HG02938 (cell line): ENCODE data around the gene MICU2.
A peak's percentile ranks its signal among the peaks of the same experiment; 100 is the strongest.

Experiments used
- ATAC-seq: cut with Tn5 transposase; IDR thresholded peaks from one replicate; pipeline ENCODE4 v1.9.1; 2021; ENCODE audit warnings: mild to moderate bottlenecking, moderate library complexity; ENCODE audit not compliant: unreplicated experiment

Gene MICU2, protein sequence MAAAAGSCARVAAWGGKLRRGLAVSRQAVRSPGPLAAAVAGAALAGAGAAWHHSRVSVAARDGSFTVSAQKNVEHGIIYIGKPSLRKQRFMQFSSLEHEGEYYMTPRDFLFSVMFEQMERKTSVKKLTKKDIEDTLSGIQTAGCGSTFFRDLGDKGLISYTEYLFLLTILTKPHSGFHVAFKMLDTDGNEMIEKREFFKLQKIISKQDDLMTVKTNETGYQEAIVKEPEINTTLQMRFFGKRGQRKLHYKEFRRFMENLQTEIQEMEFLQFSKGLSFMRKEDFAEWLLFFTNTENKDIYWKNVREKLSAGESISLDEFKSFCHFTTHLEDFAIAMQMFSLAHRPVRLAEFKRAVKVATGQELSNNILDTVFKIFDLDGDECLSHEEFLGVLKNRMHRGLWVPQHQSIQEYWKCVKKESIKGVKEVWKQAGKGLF

DNA sequence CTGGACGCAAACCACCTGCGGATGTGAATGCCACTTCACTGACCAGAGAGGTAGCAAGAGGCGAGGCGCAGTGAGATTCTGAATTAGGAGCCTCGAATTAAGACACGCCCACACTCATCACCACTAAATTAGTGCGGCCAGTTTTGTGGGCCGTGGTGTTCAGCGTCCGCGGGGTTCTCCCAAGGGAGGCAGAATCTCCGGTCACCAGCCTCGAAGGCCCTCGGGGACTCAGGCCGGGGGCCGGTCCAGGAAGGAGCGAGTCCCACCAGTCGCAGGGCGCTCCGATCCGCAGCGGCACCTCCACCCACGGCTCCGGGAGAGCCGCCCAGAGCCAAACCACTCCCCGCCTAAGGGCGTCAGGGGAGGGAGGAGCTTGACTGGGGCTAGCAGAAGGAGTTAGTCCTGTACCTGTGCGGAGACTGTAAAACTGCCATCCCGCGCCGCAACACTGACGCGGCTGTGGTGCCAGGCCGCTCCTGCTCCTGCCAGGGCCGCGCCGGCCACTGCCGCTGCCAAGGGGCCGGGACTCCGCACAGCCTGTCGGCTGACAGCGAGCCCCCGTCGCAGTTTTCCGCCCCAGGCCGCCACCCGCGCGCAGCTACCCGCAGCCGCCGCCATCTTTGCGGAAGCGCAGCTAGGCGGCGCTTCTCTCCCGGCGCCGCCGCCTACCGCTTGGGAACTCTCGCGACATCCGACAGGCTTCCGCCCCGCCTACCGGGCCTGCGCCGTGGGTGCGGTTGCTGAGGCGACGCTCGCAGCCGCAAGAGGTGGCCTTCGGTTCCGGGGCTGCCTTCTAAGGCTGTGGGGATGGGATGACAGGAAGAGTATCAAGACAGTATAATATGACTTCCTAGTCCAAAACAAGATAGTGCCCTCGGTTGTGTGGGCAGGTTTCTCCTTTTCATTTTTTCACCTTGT is at the start of gene MICU2:
MICU2 (minus strand) TSS at position 640 of the 918 bp plus-strand sequence; CDS start at position 618, 22 bp downstream.
- peak; percentile 96 for ATAC-seq

DNA sequence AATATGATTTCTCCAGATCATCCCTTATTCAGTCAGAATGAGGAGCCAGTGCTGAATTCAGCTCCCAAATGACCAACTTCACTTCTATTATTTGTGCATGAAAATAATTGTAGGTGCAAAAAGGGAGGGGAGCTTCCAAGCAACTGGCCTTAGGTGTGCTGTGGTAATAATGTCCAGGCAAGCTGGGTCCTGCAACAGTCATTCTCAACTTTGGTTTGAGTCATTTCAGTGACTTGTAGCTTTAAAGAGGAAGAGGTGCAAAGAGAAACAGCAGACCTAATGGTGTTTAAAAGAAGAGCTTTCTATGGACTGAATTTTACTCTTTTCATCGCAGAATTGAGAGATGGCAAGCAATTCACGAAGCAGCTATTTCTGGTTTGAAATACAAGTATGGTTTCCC is 37.7 kb upstream of the MICU2 start:
- ATAC-seq, result no peak

DNA sequence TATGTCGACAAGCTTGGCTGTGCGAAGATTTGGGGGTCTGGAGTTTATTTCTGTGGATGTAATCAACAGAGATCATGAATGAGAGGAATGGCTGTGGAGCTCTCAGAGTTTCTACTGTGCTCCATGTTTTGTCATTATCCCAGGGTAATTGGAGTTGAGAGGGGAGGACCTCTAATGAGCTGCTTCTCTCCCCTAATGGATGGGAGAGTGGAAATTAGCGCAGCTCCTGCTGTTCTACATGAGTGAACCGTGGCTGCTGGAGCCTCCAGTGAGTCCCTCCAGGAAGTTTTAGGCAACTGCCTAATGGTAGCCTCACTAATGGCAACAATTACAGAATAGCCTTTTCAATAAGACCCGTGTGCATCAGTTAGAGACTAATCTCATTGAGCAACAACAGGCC is 35.6 kb upstream of the MICU2 start:
- no peak for ATAC-seq

DNA sequence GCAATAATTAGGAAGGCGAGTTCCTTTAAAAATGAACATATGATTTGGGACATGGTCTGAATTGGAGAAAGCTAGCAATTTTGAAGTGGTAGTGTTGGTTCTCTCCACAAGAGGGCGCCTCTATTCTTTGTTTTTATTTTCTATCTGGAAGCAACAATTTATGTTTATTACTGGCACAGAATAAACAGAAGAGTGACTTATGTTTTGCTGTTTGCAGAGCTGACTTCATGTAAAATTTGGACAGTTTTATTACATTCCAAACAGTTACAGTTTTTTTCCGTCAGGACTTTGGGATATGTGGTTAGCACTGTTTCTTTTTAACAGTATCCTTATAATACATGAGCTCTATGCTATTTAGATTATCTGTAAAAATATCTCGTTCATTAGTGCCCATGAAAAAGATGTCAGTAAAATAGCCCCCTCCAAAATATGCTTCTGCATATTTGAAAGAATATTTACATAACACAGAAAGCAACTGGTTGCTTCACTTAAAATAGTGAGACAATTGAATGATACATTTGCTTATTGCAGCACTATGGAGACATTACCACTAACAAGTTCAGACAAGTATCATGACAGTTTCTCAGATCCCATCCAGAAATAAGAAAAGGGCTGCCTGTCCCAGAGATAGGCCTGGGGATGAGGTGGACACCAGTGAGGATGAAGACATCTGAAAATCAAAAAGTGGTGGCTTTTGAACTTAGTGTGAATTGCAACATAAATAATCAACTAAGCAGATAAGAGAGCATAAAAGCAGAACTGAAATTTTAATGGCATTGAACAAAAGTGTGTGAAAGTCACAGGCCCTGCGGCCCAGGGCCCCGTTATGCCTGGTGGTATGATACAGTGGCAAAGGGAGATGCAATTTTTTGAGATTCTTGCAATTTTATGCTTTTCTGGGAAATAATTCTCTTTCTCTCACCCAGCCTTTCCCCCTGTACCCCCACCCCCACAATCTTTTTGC is 34.6 kb upstream of the MICU2 start:
- no peak for ATAC-seq

DNA sequence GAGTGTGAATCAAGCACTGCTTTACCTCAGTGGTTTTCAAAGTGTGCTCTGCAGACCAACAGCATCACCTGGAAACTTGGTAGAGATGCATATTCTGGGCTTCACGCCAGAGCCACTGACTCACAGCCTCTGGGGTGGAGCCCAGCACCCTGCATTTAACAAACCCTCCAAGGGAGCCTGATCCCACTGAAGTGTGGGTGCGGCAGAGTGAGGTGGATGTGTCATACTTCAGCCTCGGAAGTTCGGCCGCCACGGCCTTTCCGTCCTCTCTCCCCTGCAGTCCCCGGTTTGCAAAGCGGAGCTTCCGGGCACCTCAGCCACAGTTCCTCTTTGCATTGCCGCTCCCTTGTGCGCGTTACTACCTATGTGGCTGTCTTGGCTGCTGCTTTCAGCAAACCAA is 33.3 kb upstream of the MICU2 start:
- no peak for ATAC-seq

DNA sequence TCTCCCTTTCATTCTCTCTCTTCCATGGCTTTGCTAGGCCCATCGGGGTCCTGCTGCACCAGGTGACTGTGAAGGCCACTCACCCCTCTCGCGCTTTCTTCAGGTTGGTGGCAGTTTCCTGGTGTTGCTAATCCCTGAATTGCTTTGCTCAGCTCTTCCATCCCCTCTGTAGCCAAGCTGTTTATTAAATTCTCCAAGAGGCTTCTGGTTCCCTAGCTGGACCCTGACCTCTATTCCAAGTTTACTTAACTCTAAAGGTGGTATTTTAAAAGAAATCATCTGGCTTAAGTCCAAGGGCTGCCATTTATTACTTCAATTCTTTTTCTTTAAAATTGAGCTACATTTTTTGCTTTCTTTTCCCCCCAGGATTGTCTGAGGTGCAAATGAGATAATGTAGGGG is 32.7 kb upstream of the MICU2 start:
- ATAC-seq, result no peak

DNA sequence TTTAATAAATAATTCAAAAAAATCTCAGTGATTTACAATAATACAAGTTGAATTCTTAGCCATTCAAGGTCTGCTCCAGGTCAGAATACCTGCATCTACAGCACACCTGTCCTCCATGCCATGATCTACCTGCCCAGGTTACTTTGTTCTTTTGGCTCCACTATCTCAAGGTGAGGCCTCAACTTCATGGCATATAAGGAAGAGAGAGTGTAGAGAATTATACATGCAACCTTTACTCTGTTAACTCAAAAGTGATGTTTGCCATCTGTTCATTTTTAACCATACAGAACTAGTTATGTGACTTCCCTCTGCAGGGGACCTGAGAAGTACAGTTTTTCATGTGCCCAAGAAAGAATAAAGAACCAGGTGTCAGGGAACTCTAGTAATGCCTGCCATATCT is 28.2 kb upstream of the MICU2 start:
- ATAC-seq, result no peak

DNA sequence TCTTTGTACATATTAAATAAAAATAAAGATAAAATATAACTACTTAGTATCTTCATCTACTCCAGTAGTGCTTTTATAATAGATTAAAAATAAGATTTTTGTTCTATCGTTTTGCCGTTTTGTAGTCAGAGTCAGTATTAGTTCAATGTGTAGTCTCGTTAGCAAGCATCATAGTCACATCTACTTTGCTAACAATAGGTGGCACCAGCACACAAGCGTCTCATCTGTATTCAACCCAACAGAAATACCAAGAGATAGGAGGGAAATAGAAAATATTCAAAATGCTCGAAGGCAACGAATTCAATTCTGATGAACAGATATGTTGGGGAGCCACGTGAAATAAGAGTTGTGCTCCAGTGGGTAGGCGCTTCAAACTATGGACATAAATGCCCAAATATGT is 21.4 kb upstream of the MICU2 start:
- no peak for ATAC-seq

DNA sequence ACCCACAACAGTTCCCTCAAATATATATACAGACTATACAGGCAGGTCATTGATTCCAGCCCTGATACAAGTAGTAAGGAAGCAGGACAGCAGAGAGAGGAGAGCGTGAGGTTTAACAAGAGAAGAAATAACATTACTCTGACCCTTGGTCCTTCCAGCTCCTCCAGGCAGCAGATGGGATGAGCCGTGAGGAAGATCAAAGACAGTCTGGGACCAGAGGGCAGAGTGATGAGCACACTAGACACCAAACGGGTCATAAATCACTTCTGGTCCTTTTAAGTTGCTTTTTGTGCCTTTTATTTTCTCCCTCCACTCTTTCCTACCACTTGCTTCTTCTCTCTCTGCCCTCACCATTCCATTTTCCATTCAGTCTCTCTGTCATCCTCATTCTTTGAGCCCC is 16.9 kb upstream of the MICU2 start:
- ATAC-seq, result no peak

DNA sequence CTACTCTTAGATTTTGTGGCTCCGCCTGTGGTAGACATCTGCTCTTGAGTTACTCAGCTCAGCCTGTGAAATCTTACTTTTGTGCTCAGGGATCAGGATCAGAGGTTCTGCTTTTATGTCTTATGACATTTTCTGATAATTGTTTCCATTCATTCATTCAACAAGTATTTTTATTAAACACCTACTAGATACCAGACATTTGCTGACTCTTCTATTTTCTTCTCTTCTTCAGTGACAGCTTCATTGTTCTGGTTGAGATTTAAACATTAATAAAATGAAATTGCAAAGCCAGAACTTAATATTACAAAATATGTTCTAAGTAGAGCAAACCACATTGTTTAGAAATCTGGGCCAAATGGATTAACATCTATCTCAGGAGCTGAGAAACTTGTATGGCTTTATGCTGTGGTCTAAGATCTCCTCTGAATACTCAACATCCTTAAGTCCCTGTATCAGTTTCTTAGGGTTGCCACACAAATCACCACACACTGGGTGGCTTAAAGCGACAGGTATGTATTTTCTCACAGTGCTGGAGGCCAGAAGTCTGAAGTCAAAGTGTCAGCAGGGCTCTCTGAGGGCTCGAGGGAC is 15.8 kb upstream of the MICU2 start:
- ATAC-seq, result no peak

DNA sequence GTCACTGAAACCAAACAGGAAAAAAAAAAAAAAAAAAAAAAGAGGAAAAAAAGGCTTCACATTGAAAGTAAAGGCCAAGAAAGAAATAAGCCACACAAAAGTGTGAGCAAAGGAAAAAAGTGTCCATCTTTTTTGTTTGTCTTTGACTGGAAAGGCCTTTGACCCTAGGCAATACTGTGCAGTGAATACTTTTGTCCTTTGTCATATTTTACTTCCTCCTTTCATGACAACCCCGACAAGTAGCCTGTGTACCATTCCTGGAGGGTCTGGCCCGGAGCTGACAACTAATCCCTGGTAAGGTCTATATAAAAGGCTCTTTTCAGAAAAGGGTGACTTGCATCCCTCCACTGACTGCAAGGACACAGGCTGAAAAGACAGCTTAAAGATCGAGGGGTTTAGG is 12.9 kb upstream of the MICU2 start:
- ATAC-seq, result no peak

DNA sequence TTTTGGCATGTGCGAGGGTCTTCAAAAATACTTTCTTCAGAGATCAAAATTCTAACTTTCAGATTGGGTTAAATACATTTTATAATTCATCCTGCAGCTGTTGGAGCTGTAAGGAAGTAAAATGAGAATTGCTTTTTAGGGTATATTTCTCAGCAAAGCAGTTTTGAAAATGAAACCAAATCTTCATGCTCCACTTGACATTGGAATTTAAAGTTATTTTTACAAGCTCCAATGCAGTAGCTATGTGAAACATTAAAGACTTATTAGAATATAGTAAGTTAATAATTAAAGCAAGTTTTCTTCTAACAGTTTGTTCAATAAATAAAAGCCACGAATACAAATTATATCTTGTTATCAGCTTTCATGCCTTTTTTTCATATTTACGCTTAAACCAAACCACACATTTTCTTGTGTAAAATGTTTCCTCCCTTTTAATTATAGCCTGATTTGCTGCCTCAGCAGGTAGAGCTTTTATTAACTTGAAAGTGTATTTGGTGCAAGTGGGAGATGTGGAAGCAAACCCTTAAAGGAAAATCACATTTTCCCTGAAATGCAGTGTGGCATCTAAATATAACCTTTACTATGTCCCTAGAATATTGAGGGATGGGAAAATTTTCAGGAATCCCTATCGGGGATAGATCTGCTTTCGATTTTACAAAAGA is 12.4 kb upstream of the MICU2 start:
- no peak for ATAC-seq

DNA sequence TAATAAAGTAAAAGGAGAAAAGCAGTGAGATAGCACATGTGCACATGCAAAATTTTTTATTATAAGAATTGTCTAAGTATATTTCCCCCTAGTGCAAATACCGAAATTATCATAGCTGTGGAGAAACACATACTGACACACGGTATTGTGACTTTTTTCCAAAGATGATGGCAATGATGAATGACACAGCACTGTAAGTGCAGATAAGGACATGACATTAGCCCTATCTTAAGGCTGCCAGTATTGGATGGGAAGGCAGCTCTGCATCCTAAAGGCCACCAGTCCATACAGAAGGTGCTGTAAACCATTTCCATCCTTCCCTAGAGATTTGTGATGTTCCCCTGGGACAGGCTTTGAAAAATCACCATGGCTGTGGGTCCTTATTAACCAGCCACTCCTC is 11.5 kb upstream of the MICU2 start:
- ATAC-seq, result no peak

DNA sequence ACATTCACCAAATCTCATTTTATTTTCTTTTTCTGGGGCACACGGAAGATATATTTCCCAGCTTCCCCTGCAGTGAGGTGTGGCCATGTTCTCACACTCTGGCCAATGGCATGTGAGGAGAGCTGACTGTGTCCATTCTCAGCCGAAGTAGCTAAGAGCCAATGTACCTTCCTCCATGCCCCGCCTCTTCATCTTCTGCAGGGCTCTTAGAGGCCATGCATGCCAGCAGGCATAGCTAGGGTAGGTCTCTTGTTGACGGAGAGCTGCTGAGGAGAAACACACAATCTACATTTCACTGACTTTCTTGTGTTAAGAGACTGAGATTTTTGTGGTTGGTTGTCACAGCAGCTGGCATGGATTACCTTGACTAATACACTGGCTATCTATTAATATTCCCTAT is 9.8 kb upstream of the MICU2 start:
- ATAC-seq, result no peak

DNA sequence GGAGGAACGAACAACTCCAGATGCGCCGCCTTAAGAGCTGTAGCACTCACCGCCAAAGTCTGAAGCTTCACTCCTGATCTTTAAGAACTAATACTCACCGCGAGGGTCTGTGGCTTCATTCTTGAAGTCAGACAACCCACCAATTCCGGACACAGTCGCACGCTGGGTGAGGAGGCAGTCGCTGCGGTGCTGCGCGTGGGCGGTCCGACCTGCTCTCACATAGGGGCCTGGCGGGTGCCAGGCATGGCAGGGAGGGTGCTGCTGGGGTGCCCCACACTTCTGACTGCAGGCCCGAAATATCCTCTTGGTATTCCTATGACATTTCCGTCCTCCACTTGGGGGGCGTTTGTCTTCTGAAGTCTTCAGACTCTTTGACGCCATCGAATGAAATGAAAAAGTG is 7.4 kb upstream of the MICU2 start:
- ATAC-seq, result no peak

DNA sequence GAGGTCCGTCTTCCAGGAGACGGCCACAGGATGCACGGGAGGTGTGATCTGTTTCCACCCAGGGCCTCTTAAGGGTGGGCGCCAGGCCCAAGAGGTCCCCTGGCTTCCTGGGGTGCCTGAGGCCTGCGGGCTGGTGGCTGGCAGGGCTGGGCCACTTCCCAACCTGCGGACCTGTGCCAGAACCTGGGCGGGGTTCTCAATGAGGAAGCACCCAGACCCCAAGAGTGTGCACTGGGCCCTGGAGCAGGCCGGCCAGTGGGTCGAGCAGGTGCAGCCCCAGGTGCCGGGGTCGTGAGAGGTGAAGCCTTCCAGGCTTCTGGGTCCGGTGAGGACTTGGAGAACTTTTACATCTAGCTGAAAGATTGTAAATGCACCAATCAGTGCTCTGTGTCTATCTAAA is 6.7 kb upstream of the MICU2 start:
- ATAC-seq, result no peak

DNA sequence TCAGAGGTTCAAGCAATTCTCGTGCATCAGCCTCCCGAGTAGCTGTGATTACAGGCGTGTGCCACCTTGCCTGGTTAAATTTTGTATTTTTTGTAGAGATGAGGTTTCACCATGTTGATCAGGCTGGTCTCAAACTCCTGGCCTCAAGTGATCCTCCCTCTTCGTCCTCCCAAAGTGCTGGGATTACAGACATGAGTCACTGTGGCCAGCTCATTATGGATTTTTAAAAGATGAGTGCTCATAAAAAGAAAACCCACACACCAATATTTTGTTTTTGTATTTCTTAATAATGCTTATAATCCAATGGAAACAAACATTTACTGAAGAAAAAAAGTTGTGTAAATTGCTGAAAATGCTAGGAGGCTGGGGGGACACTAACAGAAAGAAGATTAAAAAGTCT is 5.0 kb upstream of the MICU2 start:
- ATAC-seq, result no peak

DNA sequence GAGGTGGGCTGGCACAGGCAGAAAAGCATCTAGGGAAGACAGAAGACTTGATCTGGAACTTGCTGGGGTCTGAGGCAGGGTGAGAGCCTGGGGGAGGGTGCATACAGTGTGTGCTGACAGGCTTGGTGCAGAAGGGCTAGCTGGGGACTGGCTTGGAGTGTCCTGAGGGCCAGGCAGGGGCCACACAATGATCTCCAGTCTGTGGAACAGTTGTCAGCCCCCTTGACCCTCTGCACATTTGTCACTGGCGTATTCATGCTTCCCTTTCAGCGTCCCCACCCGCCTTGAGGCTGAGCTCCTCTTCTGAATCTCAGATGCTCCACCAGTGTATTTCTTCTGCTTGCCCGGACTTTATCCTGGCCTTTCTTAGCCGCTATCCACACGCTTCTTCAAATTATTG is 2.8 kb upstream of the MICU2 start:
- no peak for ATAC-seq

DNA sequence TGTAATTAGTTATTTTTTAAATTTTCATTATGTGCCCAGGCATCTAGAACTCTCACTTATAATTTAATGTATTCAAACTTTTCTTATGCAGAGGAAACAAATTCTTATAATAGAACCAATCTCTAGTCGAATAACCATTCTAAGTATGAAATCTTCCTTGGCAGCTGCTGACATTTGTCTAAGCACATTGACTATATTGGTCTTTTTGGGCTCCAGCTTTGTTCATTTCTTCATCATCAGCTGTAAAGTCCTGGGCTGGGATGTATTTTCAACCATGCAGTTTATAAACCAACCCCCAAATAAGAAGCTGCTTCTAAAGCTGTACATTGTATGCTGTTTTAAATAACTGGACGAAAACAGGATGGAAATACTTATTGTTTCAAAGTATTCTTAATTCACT is 2.3 kb upstream of the MICU2 start:
- no peak for ATAC-seq

DNA sequence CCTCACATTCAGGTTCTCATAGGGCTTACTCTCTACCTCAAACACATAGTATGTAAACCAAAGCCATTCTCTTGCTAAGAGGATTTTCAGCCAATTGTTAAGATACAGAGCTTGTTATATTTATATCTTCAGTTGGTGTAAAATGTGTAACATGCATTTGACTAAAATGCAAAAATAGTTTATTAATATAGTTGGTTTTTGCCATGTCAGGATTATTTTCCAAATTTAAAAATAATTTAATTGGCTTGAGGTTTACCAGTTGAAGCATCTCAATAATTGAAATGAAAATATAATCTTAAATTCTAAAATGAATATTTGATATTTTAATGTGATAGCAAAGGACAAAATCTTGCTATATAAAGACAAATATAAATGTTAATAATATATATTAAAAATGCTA is 7.2 kb downstream of the MICU2 start:
- ATAC-seq, result no peak
